ENCODE results near the gene TM7SF3. TPM values are rescaled to one million over a fixed set of nuclear protein-coding genes. Genes with fewer than 3 reads are reported as not detected.

The TM7SF3 gene
- total RNA-seq, 1 donor from 2014 or later, result 80.0 TPM

- TF ChIP-seq EZH2phosphoT487 (IDR thresholded peaks at IDR 0.05) (no peak), CTCF (IDR thresholded peaks at IDR 0.05) (no peak), EZH2 (IDR thresholded peaks at IDR 0.05) (no peak)
- no peaks in the 10 kb centered on the region for H3K9me3 ChIP-seq (ENCODE audit: low read depth)
- Mint-ChIP-seq H3K4me3 (no peak overlapping the region), H3K27me3 (ENCODE audit: insufficient read depth, low read depth) (no peaks in the 10 kb centered on the region), H3K36me3 (peaks cover 7% of the 10 kb centered on the region), H3K4me1 (no peaks in the 10 kb centered on the region), H3K27ac (no peak overlapping the region), H3K9me3 (no peaks in the 10 kb centered on the region)
- H3K9ac ChIP-seq, result no peak overlapping the region
- H3K4me3 ChIP-seq, result no peak overlapping the region
- no peaks in the 10 kb centered on the region for H3K27me3 ChIP-seq
- H3K36me3 ChIP-seq, result no peaks in the 10 kb centered on the region
- H3F3A ChIP-seq (ENCODE audit: low read depth), result no peaks in the 10 kb centered on the region
- no peaks in the 10 kb centered on the region for H3K79me2 ChIP-seq (ENCODE audit: low read depth)
- H2AFZ ChIP-seq (replicated peaks), result no peak overlapping the region
- no peaks in the 10 kb centered on the region for H4K20me1 ChIP-seq (ENCODE audit: low read depth)
- no peaks in the 10 kb centered on the region for H3K4me1 ChIP-seq
- no peak overlapping the region for H3K4me2 ChIP-seq
- H3K27ac ChIP-seq, result no peak overlapping the region
- DNase-seq (ENCODE audit: low spot score), result no peak
These were observed 34.5 kb downstream of the TM7SF3 start for GRCh38 chr12:26979733-26980132.

- H3K4me1 Mint-ChIP-seq, result no peaks in the 10 kb centered on the region
- Histone ChIP-seq H3K27ac (no peak overlapping the region), H4K20me1 (ENCODE audit: low read depth) (no peaks in the 10 kb centered on the region), H3K36me3 (no peaks in the 10 kb centered on the region), H3K4me3 (no peak overlapping the region), H3K4me1 (no peaks in the 10 kb centered on the region), H3F3A (ENCODE audit: low read depth) (no peaks in the 10 kb centered on the region), H3K4me2 (no peak overlapping the region), H3K9ac (no peak overlapping the region), H2AFZ (replicated peaks) (no peak overlapping the region), H3K27me3 (no peaks in the 10 kb centered on the region), H3K9me3 (ENCODE audit: low read depth) (no peaks in the 10 kb centered on the region), H3K79me2 (ENCODE audit: low read depth) (no peaks in the 10 kb centered on the region)
- DNase-seq (ENCODE audit: low spot score), result no peak
- H3K27ac Mint-ChIP-seq, result no peak overlapping the region
- TF ChIP-seq CTCF (IDR thresholded peaks at IDR 0.05), result no peak
- no peaks in the 10 kb centered on the region for H3K27me3 Mint-ChIP-seq (ENCODE audit: insufficient read depth, low read depth)
- no peak overlapping the region for H3K4me3 Mint-ChIP-seq
- peaks cover 16% of the 10 kb centered on the region for H3K36me3 Mint-ChIP-seq
- H3K9me3 Mint-ChIP-seq, result no peaks in the 10 kb centered on the region
These were observed 35.4 kb downstream of the TM7SF3 start for GRCh38 chr12:26978801-26979200.

DNA sequence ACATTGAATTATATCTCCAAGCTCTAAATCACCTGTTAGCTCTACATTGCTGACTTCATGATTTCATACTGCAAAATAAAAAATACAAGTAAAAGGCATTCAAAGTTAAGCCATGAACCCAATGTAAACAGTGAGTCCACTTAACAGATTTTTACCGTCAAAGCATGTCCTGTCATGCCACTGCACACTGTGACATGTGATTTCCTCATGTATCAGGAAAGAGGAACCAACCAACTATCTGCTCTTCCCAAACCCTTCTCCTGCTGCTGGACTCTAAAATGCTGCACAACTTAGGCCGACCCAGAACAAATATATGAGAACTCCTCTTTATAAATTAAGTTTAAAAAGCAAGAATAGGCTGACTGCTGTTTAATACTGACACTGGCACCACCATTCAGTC is 37.5 kb downstream of the TM7SF3 start:
- no peak overlapping the region for H3K27ac Mint-ChIP-seq
- peaks cover 20% of the 10 kb centered on the region for H3K36me3 Mint-ChIP-seq

More for the DNA sequence above, 37.5 kb downstream of the TM7SF3 start:
- Histone ChIP-seq H3K36me3 (no peaks in the 10 kb centered on the region), H3K27me3 (no peaks in the 10 kb centered on the region), H4K20me1 (ENCODE audit: low read depth) (no peaks in the 10 kb centered on the region), H3K9ac (no peak overlapping the region), H3K27ac (no peak overlapping the region), H3K4me3 (no peak overlapping the region), H3K9me3 (ENCODE audit: low read depth) (no peaks in the 10 kb centered on the region), H3K79me2 (ENCODE audit: low read depth) (no peaks in the 10 kb centered on the region), H3K4me2 (no peak overlapping the region), H3F3A (ENCODE audit: low read depth) (no peaks in the 10 kb centered on the region), H2AFZ (replicated peaks) (no peak overlapping the region), H3K4me1 (no peaks in the 10 kb centered on the region)
- TF ChIP-seq CTCF (IDR thresholded peaks at IDR 0.05) (no peak), EZH2 (IDR thresholded peaks at IDR 0.05) (no peak), EZH2phosphoT487 (IDR thresholded peaks at IDR 0.05) (no peak)
- Mint-ChIP-seq H3K4me3 (no peak overlapping the region), H3K9me3 (no peaks in the 10 kb centered on the region), H3K27me3 (ENCODE audit: insufficient read depth, low read depth) (no peaks in the 10 kb centered on the region), H3K4me1 (no peaks in the 10 kb centered on the region)
- DNase-seq (ENCODE audit: low spot score), result no peak
